RWPE2 (cell line): ENCODE data around the gene AGMO.

ENCODE experiments used
- ATAC-seq: fragments of 200-7000 bp; cut with Tn5 transposase; 3 replicates; pipeline ENCODE4 v1.9.1; 2021; ENCODE audit warnings: low read depth
- DNase-seq: peaks from one replicate; pipeline ENCODE4 v3.0.0-alpha.2; 2020; ENCODE audit warnings: low spot score
- H3K27ac ChIP-seq: fragments of 450-650 bp; 2 replicates; pipeline ENCODE4 v1.5.1; 2017; ENCODE audit warnings: mild to moderate bottlenecking; ENCODE audit not compliant: poor library complexity, severe bottlenecking
- H3K27me3 ChIP-seq: fragments of 250-450 bp; sonication (Bioruptor Pico); 2 replicates; pipeline ENCODE4 v1.5.1; 2021; ENCODE audit warnings: mild to moderate bottlenecking, moderate library complexity; ENCODE audit not compliant: insufficient read depth, poor library complexity, severe bottlenecking
- H3K36me3 ChIP-seq: fragments of 250-450 bp; sonication (Bioruptor Pico); 2 replicates; pipeline ENCODE4 v1.5.1; 2020; ENCODE audit warnings: low read depth, mild to moderate bottlenecking, moderate library complexity
- H3K4me1 ChIP-seq: fragments of 250-450 bp; sonication (Bioruptor Pico); 2 replicates; pipeline ENCODE4 v1.5.1; 2021; ENCODE audit warnings: mild to moderate bottlenecking, moderate library complexity; ENCODE audit not compliant: insufficient read depth, poor library complexity, severe bottlenecking
- H3K4me3 ChIP-seq: fragments of 250-450 bp; sonication (Bioruptor Pico); 2 replicates; pipeline ENCODE4 v1.5.1; 2021; ENCODE audit warnings: mild to moderate bottlenecking, moderate library complexity; ENCODE audit not compliant: severe bottlenecking
- H3K9me3 ChIP-seq: fragments of 250-450 bp; sonication (Bioruptor Pico); 2 replicates; pipeline ENCODE4 v1.5.1; 2021; ENCODE audit warnings: mild to moderate bottlenecking, moderate library complexity; ENCODE audit not compliant: severe bottlenecking
- TF ChIP-seq, protein P1 (sequence below): fragments of 450-650 bp; IDR thresholded peaks from one replicate; pipeline ENCODE4 v1.5.1; 2017; ENCODE audit warnings: mild to moderate bottlenecking, moderate library complexity; ENCODE audit not compliant: poor library complexity, severe bottlenecking

AGMO gene

DNA sequence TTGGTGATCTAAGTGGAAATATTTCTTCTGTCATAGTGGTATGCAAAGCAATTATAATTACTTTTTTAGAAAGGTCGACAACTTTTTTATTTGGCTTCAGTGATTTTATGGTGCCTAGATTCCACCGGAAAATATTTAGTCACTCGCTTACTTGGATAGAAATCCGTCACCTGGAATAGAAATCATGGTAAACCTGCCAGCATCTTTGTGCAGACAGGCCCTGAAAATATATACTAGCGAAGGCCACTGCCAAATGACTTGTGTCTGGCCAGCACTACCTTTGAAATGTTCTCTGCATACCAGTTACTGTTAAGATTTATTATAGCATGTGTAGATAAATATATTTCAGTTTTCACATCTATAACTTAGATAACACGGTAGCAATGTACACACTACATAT lies 226.4 kb downstream of the AGMO start:
- no peak overlapping the region for H3K27ac ChIP-seq
- ATAC-seq = no peak
- TF ChIP-seq, protein P1, sequence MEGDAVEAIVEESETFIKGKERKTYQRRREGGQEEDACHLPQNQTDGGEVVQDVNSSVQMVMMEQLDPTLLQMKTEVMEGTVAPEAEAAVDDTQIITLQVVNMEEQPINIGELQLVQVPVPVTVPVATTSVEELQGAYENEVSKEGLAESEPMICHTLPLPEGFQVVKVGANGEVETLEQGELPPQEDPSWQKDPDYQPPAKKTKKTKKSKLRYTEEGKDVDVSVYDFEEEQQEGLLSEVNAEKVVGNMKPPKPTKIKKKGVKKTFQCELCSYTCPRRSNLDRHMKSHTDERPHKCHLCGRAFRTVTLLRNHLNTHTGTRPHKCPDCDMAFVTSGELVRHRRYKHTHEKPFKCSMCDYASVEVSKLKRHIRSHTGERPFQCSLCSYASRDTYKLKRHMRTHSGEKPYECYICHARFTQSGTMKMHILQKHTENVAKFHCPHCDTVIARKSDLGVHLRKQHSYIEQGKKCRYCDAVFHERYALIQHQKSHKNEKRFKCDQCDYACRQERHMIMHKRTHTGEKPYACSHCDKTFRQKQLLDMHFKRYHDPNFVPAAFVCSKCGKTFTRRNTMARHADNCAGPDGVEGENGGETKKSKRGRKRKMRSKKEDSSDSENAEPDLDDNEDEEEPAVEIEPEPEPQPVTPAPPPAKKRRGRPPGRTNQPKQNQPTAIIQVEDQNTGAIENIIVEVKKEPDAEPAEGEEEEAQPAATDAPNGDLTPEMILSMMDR = no peak
- H3K9me3 ChIP-seq = no peaks in the 10 kb centered on the region
- no peak for DNase-seq
- H3K4me3 ChIP-seq = no peak overlapping the region
- H3K4me1 ChIP-seq = no peaks in the 10 kb centered on the region
- H3K36me3 ChIP-seq = no peaks in the 10 kb centered on the region
- peaks cover 19% of the 10 kb centered on the region for H3K27me3 ChIP-seq

DNA sequence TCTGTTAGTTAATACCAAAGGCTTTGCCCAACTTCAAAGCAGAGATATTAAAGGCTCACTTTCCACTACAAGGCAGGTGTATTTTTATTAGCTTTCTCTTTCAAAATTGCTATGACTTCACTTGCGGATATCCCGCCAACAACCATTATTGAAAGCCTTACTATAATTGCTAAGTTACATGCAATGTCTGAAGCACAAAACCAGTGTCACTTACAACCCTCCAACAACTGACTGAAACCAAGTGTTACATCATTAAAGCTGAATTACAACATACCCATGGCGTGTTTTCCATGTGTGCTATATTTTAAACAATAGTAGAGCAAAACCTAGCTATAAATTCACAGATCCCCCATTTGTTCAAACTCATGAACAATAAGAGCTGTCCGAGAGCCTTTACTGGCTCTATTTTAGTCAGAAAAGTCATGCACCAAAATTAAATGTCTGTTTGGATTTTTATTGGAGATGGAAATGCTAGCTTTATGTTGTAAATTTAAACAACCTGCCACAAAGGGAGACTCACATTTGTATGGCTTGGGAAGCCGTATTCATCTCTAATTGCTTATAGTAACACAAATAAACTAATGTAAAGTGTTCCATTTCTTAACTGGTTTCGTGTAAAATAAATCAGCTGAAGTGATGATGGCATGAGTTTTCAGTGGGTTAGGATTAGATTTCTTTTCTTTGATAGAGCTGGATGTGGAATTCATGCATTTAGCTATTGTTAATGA lies 227.1 kb downstream of the AGMO start:
- TF ChIP-seq, protein P1 = no peak
- ATAC-seq = no peak
- Histone ChIP-seq H3K4me3 (no peak overlapping the region), H3K27me3 (peaks cover 19% of the 10 kb centered on the region), H3K4me1 (no peaks in the 10 kb centered on the region), H3K27ac (no peak overlapping the region), H3K36me3 (no peaks in the 10 kb centered on the region), H3K9me3 (no peaks in the 10 kb centered on the region)
- DNase-seq = no peak

DNA sequence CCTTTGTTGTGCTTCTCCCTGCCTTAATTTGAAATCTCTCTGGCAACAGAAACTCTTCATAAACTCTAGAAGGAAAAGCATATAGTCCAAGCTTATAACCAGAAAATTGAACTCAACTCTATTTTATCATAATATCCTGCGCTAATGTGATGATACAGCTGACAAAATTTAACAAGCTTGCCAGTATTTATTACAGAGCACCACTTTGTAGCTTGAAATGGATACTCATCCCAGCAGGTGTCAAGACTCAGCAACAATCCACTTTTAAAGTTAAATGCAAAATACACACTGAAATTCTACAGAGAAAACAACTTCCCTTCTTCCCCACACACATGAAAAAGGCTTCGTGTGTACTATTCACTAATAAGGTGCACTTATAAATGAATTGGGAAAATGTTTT lies 228.9 kb downstream of the AGMO start:
- DNase-seq (no peak), ATAC-seq (no peak)
- Histone ChIP-seq H3K4me3 (no peak overlapping the region), H3K4me1 (no peaks in the 10 kb centered on the region), H3K36me3 (no peaks in the 10 kb centered on the region), H3K27ac (no peak overlapping the region), H3K9me3 (no peaks in the 10 kb centered on the region), H3K27me3 (peaks cover 19% of the 10 kb centered on the region)
- TF ChIP-seq, protein P1 = no peak

DNA sequence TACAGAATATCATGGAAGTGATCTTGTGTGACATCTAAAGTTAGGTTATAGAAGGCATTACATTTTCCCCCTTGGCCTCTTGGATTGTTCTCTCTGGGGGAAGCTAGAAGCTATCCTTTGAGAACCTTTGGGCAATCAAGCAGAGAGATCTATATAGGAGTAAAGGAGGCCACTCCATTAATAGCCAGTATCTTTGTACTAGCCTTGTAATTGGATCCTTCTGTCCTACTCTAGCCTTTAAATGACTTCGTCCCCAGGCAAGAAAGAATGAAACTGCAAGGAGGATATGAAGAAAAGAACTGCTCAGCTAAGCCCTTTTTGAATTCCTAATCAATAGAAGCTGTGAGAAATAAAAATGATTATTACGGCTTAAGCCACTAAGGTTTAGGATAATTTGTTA lies 230.9 kb downstream of the AGMO start:
- no peaks in the 10 kb centered on the region for H3K4me1 ChIP-seq
- no peak for DNase-seq
- H3K27me3 ChIP-seq = peaks cover 19% of the 10 kb centered on the region
- H3K9me3 ChIP-seq = no peaks in the 10 kb centered on the region
- no peak overlapping the region for H3K4me3 ChIP-seq
- no peaks in the 10 kb centered on the region for H3K36me3 ChIP-seq
- no peak overlapping the region for H3K27ac ChIP-seq
- ATAC-seq = no peak
- TF ChIP-seq, protein P1 = no peak

DNA sequence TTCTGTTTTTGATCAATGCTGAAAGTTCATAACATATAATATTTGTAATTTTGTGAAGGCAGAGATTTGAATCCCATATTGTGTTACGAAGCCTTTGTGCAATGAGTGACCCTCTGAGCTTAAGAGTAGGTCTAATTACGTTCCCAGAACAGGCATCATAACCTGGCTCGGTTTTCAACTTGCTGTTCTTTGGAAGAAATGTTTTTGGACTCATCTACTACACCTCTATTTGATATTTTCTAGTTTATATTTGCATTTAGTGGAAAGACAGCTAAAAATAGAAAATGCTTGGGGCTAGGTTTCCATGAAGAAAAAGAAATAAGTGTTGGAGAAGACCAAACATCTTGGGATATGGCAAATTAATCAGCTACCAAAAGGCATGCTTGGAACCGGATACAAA lies 234.8 kb downstream of the AGMO start:
- TF ChIP-seq, protein P1 = no peak

More for the DNA sequence above, 234.8 kb downstream of the AGMO start:
- ATAC-seq (no peak), DNase-seq (no peak)
- no peaks in the 10 kb centered on the region for H3K27me3 ChIP-seq
- H3K27ac ChIP-seq = no peak overlapping the region
- H3K36me3 ChIP-seq = no peaks in the 10 kb centered on the region
- no peak overlapping the region for H3K4me3 ChIP-seq
- H3K4me1 ChIP-seq = no peaks in the 10 kb centered on the region
- H3K9me3 ChIP-seq = no peaks in the 10 kb centered on the region
